AG09309 (cell line): ENCODE data around the gene MINDY1.

Experiments used
- DNase-seq: peaks from one replicate; pipeline ENCODE4 v3.0.0-alpha.2; 2010; ENCODE audit warnings: low read depth
- H3K4me3 ChIP-seq: 2 replicates; pipeline ENCODE4 v1.5.1; 2011; ENCODE audit warnings: mild to moderate bottlenecking, low read depth, low read length, moderate library complexity; ENCODE audit not compliant: control insufficient read depth
- TF ChIP-seq, protein P1 (sequence below): IDR thresholded peaks from 2 replicates; pipeline ENCODE4 v1.5.1; 2011; ENCODE audit warnings: mild to moderate bottlenecking, low read depth, low read length, inconsistent platforms; ENCODE audit not compliant: insufficient read depth, control insufficient read depth; ENCODE audit errors: missing control alignments

The MINDY1 gene

DNA sequence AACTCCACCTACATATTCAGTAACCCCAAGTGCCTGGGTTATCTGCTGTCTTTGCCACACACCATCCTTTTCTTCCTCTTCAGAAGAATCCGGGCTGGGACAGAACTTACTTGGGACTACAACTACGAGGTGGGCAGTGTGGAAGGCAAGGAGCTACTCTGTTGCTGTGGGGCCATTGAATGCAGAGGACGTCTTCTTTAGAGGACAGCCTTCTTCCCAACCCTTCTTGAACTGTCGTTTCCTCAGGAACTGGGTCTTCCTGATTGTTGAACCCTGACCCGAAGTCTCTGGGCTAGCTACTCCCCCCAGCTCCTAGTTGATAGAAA, 42.6 kb downstream of the MINDY1 start:
- no peak for DNase-seq
- no peak overlapping the region for H3K4me3 ChIP-seq
- TF ChIP-seq, protein P1, sequence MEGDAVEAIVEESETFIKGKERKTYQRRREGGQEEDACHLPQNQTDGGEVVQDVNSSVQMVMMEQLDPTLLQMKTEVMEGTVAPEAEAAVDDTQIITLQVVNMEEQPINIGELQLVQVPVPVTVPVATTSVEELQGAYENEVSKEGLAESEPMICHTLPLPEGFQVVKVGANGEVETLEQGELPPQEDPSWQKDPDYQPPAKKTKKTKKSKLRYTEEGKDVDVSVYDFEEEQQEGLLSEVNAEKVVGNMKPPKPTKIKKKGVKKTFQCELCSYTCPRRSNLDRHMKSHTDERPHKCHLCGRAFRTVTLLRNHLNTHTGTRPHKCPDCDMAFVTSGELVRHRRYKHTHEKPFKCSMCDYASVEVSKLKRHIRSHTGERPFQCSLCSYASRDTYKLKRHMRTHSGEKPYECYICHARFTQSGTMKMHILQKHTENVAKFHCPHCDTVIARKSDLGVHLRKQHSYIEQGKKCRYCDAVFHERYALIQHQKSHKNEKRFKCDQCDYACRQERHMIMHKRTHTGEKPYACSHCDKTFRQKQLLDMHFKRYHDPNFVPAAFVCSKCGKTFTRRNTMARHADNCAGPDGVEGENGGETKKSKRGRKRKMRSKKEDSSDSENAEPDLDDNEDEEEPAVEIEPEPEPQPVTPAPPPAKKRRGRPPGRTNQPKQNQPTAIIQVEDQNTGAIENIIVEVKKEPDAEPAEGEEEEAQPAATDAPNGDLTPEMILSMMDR = no peak

DNA sequence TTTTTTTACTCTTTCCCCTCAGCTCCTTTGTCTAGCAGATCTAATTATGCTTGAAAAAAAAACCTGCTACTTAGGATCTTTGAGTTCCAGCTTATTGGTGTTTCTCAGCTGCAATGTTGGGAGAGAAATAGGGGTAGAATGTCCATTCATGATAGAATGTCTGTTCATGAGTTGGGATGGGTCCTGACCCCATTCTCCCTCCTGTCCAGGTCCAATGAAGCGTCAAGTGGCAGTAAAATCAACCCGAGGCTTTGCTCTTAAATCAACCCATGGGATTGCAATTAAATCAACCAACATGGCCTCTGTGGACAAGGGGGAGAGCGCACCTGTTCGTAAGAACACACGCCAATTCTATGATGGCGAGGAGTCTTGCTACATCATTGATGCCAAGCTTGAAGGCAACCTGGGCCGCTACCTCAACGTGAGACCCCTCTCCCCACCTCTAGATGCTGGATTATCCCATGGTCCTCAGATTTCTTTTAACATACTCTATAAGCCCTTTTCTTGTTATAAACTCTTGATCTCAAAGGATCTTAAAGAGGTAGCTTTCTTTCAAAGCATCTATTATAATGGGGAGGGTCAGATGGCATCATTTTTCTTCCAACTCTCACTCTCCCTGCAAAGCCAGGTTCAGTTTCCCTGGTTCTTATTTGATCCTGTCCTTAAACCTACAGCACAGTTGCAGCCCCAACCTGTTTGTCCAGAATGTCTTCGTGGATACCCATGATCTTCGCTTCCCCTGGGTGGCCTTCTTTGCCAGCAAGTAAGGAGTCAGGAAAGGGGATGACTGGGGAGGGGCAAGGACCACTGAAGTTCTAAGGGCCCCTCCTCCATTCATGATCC, 43.2 kb downstream of the MINDY1 start:
- TF ChIP-seq, protein P1 = no peak
- no peak overlapping the region for H3K4me3 ChIP-seq
- no peak for DNase-seq

DNA sequence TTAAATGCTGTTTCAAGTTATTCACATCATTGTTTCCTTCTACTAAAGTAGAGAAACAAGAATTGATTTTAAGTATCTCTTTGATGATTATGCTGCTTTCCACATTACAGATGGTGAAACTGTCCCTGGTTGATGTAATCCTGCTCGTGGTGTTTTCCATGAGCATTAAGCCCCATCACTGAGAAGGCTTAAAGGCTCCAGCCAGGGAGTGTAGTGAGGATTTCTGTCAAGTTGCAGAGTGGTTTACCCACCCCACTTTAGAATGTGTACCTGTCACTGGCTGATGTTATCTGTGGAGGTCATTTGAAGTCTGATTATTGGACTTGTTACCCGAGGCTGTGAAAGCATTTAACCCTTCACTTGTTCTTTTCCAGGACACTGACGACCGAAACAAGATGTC, 44.9 kb downstream of the MINDY1 start:
- H3K4me3 ChIP-seq = no peak overlapping the region
- TF ChIP-seq, protein P1 = no peak
- no peak for DNase-seq

DNA sequence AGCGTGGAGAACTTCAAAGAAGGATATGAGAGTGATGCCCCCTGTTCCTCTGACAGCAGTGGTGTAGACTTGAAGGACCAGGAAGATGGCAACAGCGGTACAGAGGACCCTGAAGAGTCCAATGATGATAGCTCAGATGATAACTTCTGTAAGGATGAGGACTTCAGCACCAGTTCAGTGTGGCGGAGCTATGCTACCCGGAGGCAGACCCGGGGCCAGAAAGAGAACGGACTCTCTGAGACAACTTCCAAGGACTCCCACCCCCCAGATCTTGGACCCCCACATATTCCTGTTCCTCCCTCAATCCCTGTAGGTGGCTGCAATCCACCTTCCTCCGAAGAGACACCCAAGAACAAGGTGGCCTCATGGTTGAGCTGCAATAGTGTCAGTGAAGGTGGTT, 46.1 kb downstream of the MINDY1 start:
- no peak for DNase-seq
- TF ChIP-seq, protein P1 = no peak

DNA sequence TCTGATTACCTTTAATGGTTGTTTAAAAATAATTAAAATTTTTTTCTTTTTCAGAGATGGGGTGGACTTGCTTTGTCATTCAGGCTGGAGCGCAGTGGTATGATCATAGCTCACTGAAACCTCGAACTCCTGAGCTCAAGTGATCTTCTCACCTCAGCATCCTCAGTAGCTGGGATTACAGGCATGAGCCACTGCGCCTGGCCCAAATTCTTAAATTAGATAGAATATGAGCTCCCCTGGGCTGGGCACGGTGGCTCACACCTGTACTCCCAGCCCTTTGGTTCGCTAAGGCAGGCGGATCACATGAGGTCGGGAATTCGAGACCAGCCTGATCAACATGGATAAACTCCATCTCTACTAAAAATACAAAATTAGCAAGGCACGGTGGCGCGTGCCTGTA, 49.0 kb downstream of the MINDY1 start:
- DNase-seq = no peak
- TF ChIP-seq, protein P1 = no peak
- no peak overlapping the region for H3K4me3 ChIP-seq

More for the DNA sequence above, 46.1 kb downstream of the MINDY1 start:
- H3K4me3 ChIP-seq = no peak overlapping the region

DNA sequence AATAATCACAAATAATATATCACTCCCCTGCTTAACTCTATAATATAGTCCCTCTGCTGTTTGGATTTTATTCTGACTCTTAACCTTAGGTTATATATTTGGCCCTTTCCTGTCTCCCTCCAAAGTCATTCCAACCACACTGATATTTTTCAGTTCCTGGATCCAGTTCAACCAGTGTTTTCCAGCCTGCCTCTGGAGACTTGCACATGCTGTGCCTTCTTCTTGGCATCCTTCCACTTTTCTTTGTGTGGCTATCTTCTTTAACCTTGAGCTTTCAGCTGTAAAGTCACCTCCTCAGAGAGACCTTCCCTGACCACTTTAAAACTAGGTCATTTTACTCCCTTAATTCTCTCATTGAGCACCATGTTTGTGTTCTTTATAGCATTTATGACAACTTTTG, 51.4 kb downstream of the MINDY1 start:
- H3K4me3 ChIP-seq = no peak overlapping the region
- TF ChIP-seq, protein P1 = no peak
- no peak for DNase-seq

DNA sequence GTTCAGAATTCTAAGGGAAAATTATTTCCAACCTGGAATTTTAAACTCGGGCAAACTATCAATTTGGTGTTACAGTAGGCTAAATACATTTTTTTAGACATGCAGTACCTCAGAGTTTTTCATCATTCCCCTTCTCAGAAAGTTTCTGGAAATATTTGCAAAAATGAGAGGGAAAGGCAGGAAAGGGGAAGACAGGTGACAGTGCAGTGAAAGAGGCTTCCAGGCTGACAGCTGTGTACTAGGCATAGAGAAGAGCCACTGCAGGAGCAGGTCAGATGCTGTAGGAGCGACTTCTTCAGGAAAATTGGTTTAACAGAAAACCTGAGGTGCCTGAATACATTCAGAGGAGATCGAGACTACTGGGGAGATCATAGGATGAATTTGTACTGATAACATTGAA, 52.0 kb downstream of the MINDY1 start:
- no peak overlapping the region for H3K4me3 ChIP-seq
- TF ChIP-seq, protein P1 = no peak
- DNase-seq = no peak
